GM23338 (cell line): ENCODE data around the gene CNTNAP2.

ENCODE experiments used
- CTCF ChIP-seq, 2 experiments: fragments of 200-600 bp in 1 of 2; sonication (generic) in 1 of 2; conservative IDR thresholded peaks; 2 replicates each; pipeline versions ENCODE4 v1.5.1 to v1.6.1; 2016 to 2017; ENCODE audit warnings: antibody characterized with exemption in 2 of 2, low read depth in 2 of 2, mild to moderate bottlenecking in 2 of 2, moderate library complexity in 1 of 2
- ETS1 ChIP-seq: IDR thresholded peaks from 2 replicates; pipeline ENCODE4 v1.6.1; 2016; ENCODE audit warnings: antibody characterized with exemption
- EZH2 ChIP-seq: fragments of 200-600 bp; sonication (generic); IDR thresholded peaks from one replicate; pipeline ENCODE4 v1.8.0; 2017; ENCODE audit warnings: antibody characterized with exemption, mild to moderate bottlenecking, low read depth; ENCODE audit not compliant: unreplicated experiment
- EZH2phosphoT487 ChIP-seq: fragments of 200-600 bp; sonication (generic); IDR thresholded peaks from one replicate; pipeline ENCODE4 v1.8.1; 2018; ENCODE audit warnings: antibody characterized with exemption; ENCODE audit not compliant: unreplicated experiment
- JUNB ChIP-seq: IDR thresholded peaks from one replicate; pipeline ENCODE4 v1.6.1; 2016; ENCODE audit warnings: antibody characterized with exemption; ENCODE audit not compliant: unreplicated experiment
- NANOG ChIP-seq: IDR thresholded peaks from 2 replicates; pipeline ENCODE4 v1.6.1; 2016; ENCODE audit warnings: antibody characterized with exemption, borderline replicate concordance
- POLR2AphosphoS5 ChIP-seq: IDR thresholded peaks from 2 replicates; pipeline ENCODE4 v1.6.1; 2016; ENCODE audit warnings: antibody characterized with exemption, low read depth
- REST ChIP-seq: IDR thresholded peaks from one replicate; pipeline ENCODE4 v1.6.1; 2018; ENCODE audit warnings: antibody characterized with exemption; ENCODE audit not compliant: unreplicated experiment

- TF ChIP-seq CTCF (conservative IDR thresholded peaks at IDR 0.05; ENCODE audit: low read depth in 2 of 2): no peak
- no peak for TF ChIP-seq POLR2AphosphoS5
- no peak for TF ChIP-seq EZH2
- no peak for TF ChIP-seq NANOG
- TF ChIP-seq EZH2phosphoT487: no peak
- no peak for TF ChIP-seq REST
- TF ChIP-seq JUNB: no peak
- TF ChIP-seq ETS1: no peak
These were observed 306.8 kb downstream of the CNTNAP2 start for GRCh38 chr7:146423446-146423845.
